ENCODE results near the gene LRG1.

- no peak for TF ChIP-seq EP300 (IDR thresholded peaks at IDR 0.05; ENCODE audit: borderline replicate concordance)
- no peak for TF ChIP-seq USF1 (IDR thresholded peaks at IDR 0.05)
- no peak for TF ChIP-seq NFIC (IDR thresholded peaks at IDR 0.05)
- TF ChIP-seq TCF12 (IDR thresholded peaks at IDR 0.05; ENCODE audit: low read depth): no peak
- TF ChIP-seq EGR1 (IDR thresholded peaks at IDR 0.05): no peak
- TF ChIP-seq TAF1 (IDR thresholded peaks at IDR 0.05; ENCODE audit: low read depth): no peak
These were observed 26.7 kb upstream of the LRG1 start for GRCh38 chr19:4566402-4567051.
